Uterus (tissue), 4 donors: Measurements from ENCODE around the gene WNT2. TPM values are rescaled to one million over a fixed set of nuclear protein-coding genes. Genes with fewer than 3 reads are reported as not detected.

Source experiments
- DNase-seq, 2 donors: peaks; one replicate each; pipeline ENCODE4 v3.0.0-alpha.2; 2019 to 2020
- H3K27ac ChIP-seq, 2 donors: fragments of 200-600 bp; sonication (generic); 1 replicate in 1 of 2; 2 replicates in 1 of 2; pipeline ENCODE4 v1.5.1; 2016 to 2018
- H3K27me3 ChIP-seq, 2 donors: fragments of 200-600 bp; sonication (generic); one replicate each; pipeline ENCODE4 v1.5.1; 2018 to 2019; ENCODE audit warnings: control low read depth in 1 of 2
- H3K36me3 ChIP-seq, 2 donors: fragments of 200-600 bp; sonication (generic); one replicate each; pipeline ENCODE4 v1.5.1; 2019; ENCODE audit warnings: control low read depth in 1 of 2
- H3K4me1 ChIP-seq, 2 donors: fragments of 200-600 bp; sonication (generic); one replicate each; pipeline ENCODE4 v1.5.1; 2018 to 2019; ENCODE audit warnings: control low read depth in 1 of 2
- H3K4me3 ChIP-seq, 2 donors: fragments of 200-600 bp; sonication (generic); 1 replicate in 1 of 2; 2 replicates in 1 of 2; pipeline ENCODE4 v1.5.1; 2018 to 2019; ENCODE audit warnings: mild to moderate bottlenecking in 1 of 2
- H3K9me3 ChIP-seq, 2 donors: fragments of 200-600 bp; sonication (generic); one replicate each; pipeline ENCODE4 v1.5.1; 2019; ENCODE audit warnings: control low read depth in 1 of 2
- POLR2A ChIP-seq, 2 donors: fragments of 450-650 bp; IDR thresholded peaks; one replicate each; pipeline ENCODE4 v1.6.1; 2016; ENCODE audit warnings: antibody characterized with exemption in 2 of 2, mild to moderate bottlenecking in 1 of 2, moderate library complexity in 1 of 2
- intact Hi-C: fragments of 100-400 bp; cut with DNase I; formaldehyde crosslinking; loops from one replicate; pipeline ENCODE4 v1.15.1; 2023; ENCODE audit warnings: low total_unique reads
- total RNA-seq, 4 donors: library from RNA; depleted of rRNA in 3 of 4; stranded (reverse); fragments of >200 nt in 3 of 4; gene quantifications; one replicate each; pipeline versions ENCODE4 v1.1.0 to v1.2.4, GENCODE V29; 2014 to 2023
- TF ChIP-seq, protein P1 (sequence below), 4 experiments: fragments of 200-600 bp in 2 of 4; fragments of 450-650 bp in 2 of 4; sonication (generic) in 2 of 4; IDR thresholded peaks; one replicate each; pipeline ENCODE4 v1.5.1; 2016 to 2019; ENCODE audit warnings: antibody characterized with exemption in 4 of 4, mild to moderate bottlenecking in 2 of 4, moderate library complexity in 1 of 4
- donor health status: DM: yes; HTN: yes; CAD: no.

Gene WNT2
- total RNA-seq, 4 donors from 2014 or later, result 1.5 to 8.3 (median 2.3) TPM; not detected in 1

DNA sequence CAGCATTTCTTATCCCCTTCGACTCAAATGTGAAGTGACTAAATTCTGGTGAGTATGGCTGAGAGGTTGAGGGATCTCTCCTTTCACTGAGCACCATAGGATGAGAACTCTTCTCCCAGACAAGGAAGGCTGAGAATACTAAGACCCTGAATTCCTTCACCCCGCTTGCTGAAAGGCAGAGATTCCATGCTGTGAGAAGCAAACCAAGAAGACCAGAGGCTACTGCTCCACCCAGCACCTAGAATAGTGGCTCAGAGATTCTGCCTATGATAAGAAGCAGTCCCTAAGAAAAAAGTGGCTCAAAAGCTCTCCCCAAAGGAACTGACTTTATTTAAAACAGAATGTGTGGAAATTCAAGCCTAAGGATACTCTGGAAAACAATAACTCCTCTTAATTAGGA lies 26.7 kb upstream of the WNT2 start:
- no peak overlapping the region for H3K4me3 ChIP-seq
- H3K36me3 ChIP-seq, result no peaks in the 10 kb centered on the region
- no peaks in the 10 kb centered on the region for H3K9me3 ChIP-seq
- intact Hi-C loops, result no loop called here
- no peaks in the 10 kb centered on the region for H3K27me3 ChIP-seq
- H3K27ac ChIP-seq, result no peak overlapping the region
- DNase-seq, result no peak
- H3K4me1 ChIP-seq, result no peaks in the 10 kb centered on the region
- TF ChIP-seq POLR2A (IDR thresholded peaks at IDR 0.05), result no peak
- TF ChIP-seq, protein P1, sequence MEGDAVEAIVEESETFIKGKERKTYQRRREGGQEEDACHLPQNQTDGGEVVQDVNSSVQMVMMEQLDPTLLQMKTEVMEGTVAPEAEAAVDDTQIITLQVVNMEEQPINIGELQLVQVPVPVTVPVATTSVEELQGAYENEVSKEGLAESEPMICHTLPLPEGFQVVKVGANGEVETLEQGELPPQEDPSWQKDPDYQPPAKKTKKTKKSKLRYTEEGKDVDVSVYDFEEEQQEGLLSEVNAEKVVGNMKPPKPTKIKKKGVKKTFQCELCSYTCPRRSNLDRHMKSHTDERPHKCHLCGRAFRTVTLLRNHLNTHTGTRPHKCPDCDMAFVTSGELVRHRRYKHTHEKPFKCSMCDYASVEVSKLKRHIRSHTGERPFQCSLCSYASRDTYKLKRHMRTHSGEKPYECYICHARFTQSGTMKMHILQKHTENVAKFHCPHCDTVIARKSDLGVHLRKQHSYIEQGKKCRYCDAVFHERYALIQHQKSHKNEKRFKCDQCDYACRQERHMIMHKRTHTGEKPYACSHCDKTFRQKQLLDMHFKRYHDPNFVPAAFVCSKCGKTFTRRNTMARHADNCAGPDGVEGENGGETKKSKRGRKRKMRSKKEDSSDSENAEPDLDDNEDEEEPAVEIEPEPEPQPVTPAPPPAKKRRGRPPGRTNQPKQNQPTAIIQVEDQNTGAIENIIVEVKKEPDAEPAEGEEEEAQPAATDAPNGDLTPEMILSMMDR (IDR thresholded peaks at IDR 0.05), result no peak

DNA sequence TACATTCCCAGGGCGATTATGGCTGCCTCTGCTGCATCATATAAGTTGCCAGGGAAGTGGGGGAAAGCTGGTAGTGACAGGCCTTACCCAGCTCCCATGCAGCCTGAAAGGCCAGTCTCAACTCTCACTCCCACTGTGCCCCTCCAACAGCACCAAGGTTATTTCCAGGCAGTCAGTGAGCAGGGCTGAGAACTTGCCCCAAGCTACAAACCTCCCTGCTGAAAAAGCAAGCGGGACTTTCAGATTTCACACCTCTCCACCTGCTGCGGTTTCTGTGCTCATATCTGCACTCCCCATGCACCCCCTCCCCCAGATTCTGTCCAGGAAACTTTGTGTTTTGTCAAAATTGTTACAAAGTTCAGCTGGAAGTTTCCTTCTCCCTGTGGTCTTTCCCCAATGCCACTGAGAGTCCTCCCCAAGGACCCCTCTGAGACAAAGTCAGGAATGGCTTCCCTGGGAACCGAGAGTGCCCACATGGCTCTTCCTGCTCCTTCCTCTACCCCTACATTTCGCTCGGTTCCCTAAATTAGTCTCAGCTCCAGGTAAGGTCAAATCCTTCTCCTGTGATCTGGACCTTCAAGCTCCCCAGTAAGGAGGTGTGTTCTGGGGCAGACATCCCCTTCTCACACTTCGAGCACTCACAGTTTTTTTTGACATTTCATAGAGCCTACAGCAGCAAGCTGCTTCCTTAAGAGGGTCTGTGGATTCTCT lies 25.3 kb upstream of the WNT2 start:
- no peak overlapping the region for H3K27ac ChIP-seq
- TF ChIP-seq, protein P1 (IDR thresholded peaks at IDR 0.05), result no peak
- no peak for TF ChIP-seq POLR2A (IDR thresholded peaks at IDR 0.05)
- intact Hi-C loops, result no loop called here
- H3K4me3 ChIP-seq, result no peak overlapping the region
- no peak for DNase-seq
- no peaks in the 10 kb centered on the region for H3K36me3 ChIP-seq
- H3K9me3 ChIP-seq, result no peaks in the 10 kb centered on the region
- no peaks in the 10 kb centered on the region for H3K27me3 ChIP-seq
- no peaks in the 10 kb centered on the region for H3K4me1 ChIP-seq

DNA sequence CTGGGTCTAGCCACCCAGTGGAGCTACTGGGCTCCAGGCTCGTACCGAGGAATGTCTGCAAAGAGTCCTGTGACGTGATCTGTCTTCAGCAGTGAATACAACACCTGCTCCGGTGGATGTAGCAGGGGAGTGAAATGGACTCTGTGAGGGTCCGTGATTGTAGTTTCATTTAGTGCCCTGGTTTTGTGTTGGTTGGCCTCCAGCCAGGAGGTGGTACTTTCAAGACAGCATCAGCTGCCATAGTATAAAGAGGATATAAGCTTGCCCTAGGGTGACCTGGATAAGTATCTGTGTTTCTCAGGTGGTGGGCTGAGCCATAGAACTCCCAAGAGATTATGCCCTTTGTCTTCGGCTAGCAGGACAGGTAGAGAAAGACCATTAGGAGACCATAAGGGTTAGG lies 24.6 kb upstream of the WNT2 start:
- Histone ChIP-seq H3K4me3 (no peak overlapping the region), H3K9me3 (no peaks in the 10 kb centered on the region), H3K36me3 (no peaks in the 10 kb centered on the region), H3K4me1 (no peaks in the 10 kb centered on the region), H3K27ac (no peak overlapping the region), H3K27me3 (no peaks in the 10 kb centered on the region)
- no peak for TF ChIP-seq POLR2A (IDR thresholded peaks at IDR 0.05)
- TF ChIP-seq, protein P1 (IDR thresholded peaks at IDR 0.05), result no peak
- no peak for DNase-seq
- intact Hi-C loops, result no loop called here

DNA sequence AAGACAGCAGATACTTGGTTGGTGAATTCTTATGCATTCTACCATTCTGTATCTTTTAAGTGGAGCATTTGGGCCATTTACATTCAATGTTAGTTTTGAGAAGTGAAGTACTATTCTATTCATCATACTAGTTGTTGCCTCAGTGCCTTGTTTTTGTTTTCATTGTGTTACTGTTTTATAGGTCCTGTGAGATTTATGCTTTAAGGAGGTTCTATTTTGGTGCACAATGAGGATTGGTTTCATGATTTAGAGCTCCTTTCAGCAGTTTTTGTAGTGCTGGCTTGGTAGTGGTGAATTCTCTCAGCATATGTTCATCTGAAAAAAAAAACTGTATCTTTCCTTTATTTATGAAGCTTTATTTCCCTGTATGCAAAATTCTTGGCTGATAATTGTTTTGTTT lies 23.3 kb upstream of the WNT2 start:
- no peaks in the 10 kb centered on the region for H3K4me1 ChIP-seq
- intact Hi-C loops, result no loop called here
- TF ChIP-seq POLR2A (IDR thresholded peaks at IDR 0.05), result no peak
- TF ChIP-seq, protein P1 (IDR thresholded peaks at IDR 0.05), result no peak

DNA sequence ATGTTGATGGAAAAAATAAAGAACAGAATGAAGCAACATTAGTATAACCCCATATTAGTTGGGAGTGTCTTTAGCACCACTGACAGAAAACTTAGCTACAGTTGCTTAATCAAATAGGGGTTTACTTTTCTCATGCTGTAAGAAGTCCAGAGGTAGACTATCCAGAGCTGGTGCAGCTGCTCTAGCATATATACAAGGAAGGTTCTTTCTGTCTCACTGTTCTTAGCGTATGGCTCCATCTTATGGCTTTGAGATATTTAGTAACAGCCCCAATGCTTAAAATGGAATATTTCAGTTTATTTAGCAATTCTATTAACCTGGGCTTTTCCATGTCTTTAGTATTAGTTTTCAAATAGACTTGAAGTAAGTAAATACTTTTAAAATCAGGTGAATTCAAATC lies 15.2 kb upstream of the WNT2 start:
- H3K36me3 ChIP-seq, result no peaks in the 10 kb centered on the region
- no peaks in the 10 kb centered on the region for H3K27me3 ChIP-seq
- TF ChIP-seq, protein P1 (IDR thresholded peaks at IDR 0.05), result no peak
- TF ChIP-seq POLR2A (IDR thresholded peaks at IDR 0.05), result no peak
- intact Hi-C loops, result no loop called here
- H3K4me3 ChIP-seq, result no peak overlapping the region
- no peaks in the 10 kb centered on the region for H3K4me1 ChIP-seq
- no peaks in the 10 kb centered on the region for H3K9me3 ChIP-seq
- no peak overlapping the region for H3K27ac ChIP-seq
- DNase-seq, result no peak

More for the DNA sequence above, 23.3 kb upstream of the WNT2 start:
- Histone ChIP-seq H3K27ac (no peak overlapping the region), H3K36me3 (no peaks in the 10 kb centered on the region), H3K4me3 (no peak overlapping the region), H3K27me3 (no peaks in the 10 kb centered on the region), H3K9me3 (no peaks in the 10 kb centered on the region)
- no peak for DNase-seq
